Ammon's horn (tissue), 1 donor: ENCODE results near the gene KLHL26.
"Not testable (repeated sequence)": the region's sequence is repeated elsewhere in the genome, so short reads cannot be mapped to it uniquely, and the experiment has no call there.

ENCODE experiments used
- DNase-seq: peaks from one replicate; pipeline ENCODE4 v3.0.0-alpha.2; 2016; ENCODE audit warnings: low spot score

The KLHL26 gene

GRCh38 chr19:18600692-18601397, 36.0 kb upstream of the KLHL26 start:
- not testable (repeated sequence) for DNase-seq

GRCh38 chr19:18601875-18602274, 35.0 kb upstream of the KLHL26 start:
- DNase-seq: no peak

DNA sequence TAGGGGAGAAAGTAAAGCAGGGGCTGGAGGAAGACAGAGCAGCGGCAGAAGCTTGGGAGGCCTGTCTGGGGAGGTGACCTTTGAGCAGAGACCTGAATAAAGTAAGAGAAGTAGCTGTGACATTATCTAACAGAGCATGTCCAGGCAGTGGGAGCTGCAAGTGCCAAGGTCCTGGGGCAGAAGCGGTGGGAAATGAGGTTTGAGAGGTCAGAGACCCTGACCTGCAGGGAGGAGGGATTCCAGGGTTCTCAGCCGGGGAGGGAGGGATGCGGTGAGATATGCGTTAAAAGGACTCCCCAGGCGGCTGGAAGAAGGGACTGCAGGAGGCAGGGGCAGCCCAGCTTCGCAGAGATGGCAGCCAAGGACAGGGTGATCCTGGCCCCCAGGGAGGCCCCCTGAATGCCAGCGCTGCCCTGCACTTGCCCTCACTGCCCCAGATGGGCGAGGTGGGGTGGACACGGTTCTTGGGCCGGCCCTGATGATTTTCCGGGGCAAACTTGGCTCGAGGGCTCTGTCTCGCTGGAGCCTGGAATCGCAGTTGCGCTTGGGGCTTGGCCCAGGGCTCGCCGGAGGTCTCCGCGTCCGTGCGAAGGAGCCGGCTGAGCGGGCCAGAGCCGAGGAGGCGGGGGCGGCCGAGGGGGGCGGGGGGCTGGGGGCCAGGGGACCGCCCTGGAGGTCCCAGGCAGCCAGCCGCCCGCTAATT, 33.4 kb upstream of the KLHL26 start:
- DNase-seq: no peak

DNA sequence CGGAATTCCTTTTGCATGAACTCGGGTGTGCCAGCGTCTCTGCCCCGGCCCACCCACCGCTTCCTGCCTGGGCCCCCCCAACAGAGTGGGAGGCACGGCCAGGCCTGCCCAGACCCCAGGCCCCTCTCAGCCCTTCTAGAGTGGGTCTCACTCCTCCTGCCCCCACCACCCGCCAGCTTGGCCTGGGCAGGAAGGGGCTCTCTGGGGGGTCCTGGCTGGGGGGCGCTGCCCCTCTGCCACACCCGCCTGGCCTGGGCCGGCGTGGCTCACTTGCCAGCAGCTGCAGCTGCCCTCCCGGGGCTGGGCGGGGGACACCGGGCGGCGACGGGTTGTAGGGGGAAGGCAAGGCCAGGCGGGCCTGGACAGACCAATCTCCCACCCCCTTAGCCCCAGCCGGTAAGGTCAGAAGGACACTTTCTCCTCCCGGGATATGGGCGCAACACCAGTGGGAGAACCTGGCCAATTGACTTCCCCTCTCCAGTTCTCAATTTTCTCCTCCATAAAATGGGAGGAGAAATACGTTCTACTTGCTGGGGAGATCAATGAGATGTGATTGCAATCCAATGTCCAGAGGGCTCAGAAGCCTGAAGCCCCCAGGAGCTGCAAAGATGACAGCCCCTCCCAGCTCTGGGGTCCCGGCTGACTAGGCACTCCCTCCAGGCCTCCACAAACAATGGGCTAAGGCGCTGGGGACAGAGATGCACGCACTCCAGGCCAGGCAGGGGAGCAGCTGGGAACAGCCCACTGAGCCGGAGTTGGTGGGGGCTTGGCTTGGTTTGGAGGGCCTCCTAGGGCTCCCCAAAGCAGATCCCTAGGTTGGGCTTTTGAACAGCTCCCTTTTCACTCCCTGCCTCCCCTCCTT, 32.6 kb upstream of the KLHL26 start:
- no peak for DNase-seq

DNA sequence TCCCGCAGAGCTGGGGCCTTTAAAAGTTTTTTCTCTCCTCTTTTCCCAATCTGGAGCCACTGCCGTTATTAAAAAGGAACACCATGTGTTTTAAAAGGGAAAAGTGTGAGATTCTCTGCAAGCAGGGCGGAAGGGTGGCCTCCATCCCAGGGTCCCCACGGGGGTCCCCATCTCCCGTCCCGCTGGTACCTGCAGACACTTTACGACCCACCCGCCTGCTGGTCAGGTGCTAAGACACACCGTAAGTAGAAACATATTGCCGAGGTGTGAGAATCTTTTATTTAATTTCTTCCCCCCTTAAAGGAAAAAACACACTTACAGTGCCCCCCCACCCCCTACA, 32.0 kb upstream of the KLHL26 start:
- no peak for DNase-seq

GRCh38 chr19:18605196-18605545, 31.7 kb upstream of the KLHL26 start:
- DNase-seq: no peak

GRCh38 chr19:18605546-18606280, 31.1 kb upstream of the KLHL26 start:
- no peak for DNase-seq

GRCh38 chr19:18606281-18607225, 30.3 kb upstream of the KLHL26 start, which contains the start of gene CRLF1:
CRLF1 (minus strand) TSS chr19:18606799; CDS start chr19:18606656, 143 bp downstream.
- no peak for DNase-seq

GRCh38 chr19:18607226-18608101, 29.4 kb upstream of the KLHL26 start:
- DNase-seq: no peak

DNA sequence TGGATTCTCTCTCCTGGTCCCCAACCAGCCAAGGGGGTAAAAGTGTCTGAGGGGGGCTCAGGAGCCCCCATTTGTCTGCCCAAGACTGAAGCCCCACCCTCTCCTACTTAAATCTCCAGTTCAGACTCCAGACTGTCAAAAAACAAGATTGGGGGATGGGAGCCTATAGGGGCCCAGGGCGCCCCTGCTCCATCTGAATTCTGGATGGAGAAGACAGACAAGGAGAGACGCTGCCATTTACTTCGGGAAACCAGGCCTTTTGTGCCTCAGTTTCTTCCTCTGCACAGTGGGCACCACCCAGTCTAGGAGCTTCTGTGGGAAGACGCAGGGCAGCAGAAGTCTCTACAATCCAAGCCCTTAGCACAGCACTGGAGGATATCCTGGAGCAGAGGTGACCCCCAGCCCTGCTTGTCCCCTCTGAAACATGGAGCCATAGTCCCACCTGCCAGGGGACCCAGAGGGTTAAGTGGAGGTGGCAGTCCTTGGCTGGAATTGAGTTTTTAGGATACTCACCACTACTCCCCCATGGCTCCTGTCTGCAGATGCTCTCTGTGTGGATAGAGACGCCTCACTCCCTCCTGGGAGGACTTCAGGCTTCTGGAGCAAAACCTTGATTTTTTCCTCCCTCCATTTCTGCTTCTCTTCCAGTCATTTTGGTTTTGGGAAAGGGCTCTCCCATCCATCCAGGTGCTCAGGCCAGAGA, 28.6 kb upstream of the KLHL26 start:
- DNase-seq: no peak

GRCh38 chr19:18608805-18609716, 27.8 kb upstream of the KLHL26 start:
- DNase-seq: no peak

DNA sequence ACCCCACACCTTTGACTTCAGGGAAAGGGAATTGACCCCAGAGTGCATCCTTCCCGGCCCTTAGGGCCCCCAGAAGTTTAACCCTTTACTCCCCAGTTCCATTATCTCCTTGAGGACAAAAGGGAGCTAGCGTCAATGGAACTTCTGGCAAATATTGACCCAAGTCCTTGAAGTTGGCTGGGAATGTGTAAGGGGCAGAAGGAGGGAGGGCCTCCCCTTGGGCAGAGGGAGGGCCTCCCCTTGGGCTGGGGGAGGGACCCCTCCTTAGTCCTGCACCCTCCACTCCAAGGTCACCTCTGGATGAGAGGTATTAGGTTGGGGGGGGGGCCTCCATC, 27.1 kb upstream of the KLHL26 start:
- no peak for DNase-seq

DNA sequence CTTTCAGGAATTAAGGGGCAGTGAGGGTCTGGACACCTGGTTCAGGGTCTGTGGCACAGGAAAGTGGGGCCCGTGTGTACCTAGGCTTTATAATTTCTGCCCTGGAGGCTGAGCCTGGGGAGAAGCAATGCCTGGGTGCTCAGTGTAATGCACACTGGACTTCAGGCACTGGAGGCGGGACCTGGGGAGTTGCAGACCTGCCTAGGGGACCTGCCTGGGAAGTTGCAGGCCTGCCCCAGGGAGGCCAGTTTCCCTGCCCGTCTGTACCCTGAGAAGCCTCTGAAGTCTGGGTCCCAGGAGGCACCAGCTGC, 26.6 kb upstream of the KLHL26 start:
- no peak for DNase-seq

- no peak for DNase-seq
Measured at GRCh38 chr19:18610556-18611326, 26.1 kb upstream of the KLHL26 start.

DNA sequence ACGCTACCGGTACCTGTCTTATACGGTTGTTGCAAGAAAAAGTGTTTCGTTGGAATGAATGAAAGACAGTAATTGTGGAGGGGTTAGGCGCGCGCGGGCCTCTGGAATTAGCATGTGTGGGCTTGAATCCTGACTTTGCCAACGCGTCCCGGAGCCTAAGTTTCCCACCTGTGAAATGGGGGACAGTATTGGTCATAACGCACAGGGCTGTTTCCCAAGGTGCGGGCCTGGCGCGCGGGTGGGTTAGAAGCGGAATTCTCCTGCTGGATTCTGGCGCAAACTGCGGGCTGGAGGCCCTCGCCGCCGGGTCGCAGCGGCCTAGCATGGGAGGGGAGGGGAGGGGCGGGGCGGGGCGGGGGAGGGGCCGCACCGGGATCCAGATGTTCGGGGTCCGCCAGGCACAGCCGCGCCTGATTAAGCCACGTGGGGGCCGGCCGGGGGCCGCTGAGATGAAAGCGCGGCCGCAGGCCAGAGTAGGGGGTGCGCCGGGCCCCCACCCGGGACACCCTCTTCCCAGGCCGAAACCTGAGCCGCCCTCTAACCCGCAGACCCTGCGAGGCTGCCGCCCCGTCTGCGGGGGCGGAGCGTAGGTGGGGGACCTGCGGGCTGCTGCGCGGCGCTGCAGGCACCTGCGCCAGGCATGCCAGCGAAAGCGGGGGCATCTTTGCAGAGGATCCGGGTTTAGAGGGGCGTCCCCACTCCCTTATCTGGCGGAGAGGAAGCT, 25.3 kb upstream of the KLHL26 start:
- DNase-seq: no peak

- no peak for DNase-seq
Measured at GRCh38 chr19:18612051-18612771, 24.6 kb upstream of the KLHL26 start.
